G401.6 (cell line): ENCODE measurements around the gene LYRM7.
"Not testable (repeated sequence)": the region's sequence is repeated elsewhere in the genome, so short reads cannot be mapped to it uniquely, and the experiment has no call there.

Experiments used
- FAIRE-seq: peaks from 2 replicates; lab custom pipeline; 2012; peaks lifted over from hg19 to GRCh38; lab: Jason Lieb, UNC

Gene LYRM7

DNA sequence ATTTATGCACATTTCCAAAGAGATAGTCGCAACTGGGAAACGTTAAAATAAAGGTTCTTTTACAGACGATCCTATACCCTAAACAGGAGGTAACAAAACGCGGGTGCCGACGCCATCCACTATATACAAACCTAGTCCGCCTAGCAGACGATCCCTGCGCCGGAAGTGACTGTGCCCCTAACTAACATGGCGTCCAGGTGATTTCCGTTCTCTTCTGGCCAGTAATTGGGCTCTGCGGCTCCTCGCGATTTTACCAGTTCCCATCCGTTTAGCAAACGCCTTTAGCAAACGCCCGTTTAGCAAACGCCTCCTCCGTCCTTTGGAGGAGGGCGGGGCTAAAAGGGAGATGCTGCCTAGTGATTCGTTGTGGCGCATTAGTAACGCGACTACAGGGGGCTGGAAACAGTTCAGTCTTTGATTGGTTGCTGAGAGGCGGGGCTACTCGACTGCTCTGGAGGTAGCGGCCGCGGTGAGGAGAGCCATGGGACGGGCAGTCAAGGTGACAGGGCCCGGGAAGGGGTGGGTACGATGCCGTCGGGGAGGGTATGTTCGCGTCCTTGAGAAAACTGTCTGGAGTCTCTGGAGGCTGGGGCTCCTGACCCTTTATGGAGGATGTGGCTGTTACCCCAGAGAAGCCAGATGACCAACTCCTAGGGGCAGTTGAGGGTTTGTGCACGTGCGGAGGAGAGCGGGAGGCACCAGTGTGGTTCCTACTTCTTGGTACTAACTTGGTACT, at the start of gene LYRM7:
LYRM7 (plus strand) TSS at position 405 of the 736 bp plus-strand sequence; CDS start at position 482, 77 bp downstream.
- peak; percentile 99 for FAIRE-seq

DNA sequence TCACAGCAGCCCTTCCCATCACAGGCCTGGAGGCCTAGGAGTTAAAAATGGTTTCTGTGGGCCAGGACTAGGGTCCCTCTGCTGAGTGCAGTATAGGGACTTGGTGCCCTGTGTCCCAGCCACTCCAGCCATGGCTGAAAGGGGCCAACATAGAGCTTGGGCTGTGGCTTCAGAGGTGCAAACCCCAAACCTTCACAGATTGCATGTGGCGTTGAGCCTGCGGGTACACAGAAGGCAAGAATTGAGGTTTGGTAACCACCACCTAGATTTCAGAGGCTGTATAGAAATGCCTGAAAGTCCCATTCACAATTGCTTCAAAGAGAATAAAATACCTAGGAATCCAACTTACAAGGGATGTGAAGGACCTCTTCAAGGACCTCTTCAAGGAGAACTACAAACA, 43.5 kb upstream of the LYRM7 start:
- not testable (repeated sequence) for FAIRE-seq

DNA sequence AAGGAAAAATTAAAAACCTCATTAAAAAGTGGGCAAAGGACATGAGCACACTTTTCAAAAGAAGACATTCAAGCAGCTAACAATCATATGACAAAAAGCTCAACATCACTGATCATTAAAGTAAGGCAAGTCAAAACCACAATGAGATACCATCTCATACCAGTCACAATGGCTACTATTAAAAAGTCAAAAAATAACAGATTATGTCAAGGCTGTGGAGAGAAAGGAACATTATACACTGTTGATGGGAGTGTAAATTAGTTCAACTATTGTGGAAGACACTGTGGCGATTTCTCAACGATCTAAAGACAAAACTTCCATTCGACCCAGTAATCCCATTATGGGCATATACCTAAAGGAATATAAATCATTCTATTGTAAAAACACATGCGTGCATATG, 41.4 kb upstream of the LYRM7 start:
- no peak for FAIRE-seq

DNA sequence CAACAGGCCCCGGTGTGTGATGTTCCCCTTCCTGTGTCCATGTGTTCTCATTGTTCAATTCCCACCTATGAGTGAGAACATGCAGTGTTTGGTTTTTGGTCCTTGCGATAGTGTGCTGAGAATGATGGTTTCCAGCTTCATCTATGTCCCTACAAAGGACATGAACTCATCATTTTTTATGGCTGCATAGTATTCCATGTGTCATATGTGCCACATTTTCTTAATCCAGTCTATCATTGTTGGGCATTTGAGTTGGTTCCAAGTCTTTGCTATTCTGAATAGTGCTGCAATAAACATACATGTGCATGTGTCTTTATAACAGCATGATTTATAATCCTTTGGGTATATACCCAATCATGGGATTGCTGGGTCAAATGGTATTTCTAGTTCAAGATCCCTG, 37.7 kb upstream of the LYRM7 start:
- FAIRE-seq: not testable (repeated sequence)

DNA sequence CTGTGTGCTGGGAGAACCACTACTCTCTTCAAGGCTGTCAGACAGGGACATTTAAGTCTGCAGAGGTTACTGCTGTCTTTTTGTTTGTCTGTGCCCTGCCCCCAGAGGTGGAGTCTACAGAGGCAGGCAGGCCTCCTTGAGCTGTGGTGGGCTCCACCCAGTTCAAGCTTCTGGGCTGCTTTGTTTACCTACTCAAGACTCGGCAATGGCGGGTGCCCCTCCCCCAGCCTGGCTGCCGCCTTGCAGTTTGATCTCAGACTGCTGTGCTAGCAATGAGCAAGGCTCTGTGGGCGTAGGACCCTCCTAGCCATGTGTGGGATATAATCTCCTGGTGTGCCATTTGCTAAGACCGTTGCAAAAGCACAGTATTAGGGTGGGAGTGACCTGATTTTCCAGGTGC, 32.3 kb upstream of the LYRM7 start:
- not testable (repeated sequence) for FAIRE-seq

DNA sequence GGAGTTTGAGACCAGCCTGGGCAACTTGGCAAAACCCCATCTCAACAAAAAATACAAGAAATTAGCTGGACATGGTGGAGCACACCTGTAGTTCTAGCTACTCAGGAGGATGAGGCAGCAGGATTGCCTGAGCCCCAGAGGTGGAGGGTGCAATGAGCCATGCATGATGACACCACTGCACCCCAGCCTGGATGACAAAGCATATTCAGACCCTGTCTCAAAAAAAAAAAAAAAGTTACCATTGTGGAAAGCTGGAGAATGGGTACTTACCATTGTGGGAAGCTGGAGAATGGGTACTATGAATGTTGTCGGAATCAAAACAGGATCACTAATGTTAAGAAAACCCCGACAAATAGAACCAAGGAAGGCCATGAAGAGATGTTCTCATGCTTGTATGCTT, 31.4 kb upstream of the LYRM7 start:
- FAIRE-seq: no peak

DNA sequence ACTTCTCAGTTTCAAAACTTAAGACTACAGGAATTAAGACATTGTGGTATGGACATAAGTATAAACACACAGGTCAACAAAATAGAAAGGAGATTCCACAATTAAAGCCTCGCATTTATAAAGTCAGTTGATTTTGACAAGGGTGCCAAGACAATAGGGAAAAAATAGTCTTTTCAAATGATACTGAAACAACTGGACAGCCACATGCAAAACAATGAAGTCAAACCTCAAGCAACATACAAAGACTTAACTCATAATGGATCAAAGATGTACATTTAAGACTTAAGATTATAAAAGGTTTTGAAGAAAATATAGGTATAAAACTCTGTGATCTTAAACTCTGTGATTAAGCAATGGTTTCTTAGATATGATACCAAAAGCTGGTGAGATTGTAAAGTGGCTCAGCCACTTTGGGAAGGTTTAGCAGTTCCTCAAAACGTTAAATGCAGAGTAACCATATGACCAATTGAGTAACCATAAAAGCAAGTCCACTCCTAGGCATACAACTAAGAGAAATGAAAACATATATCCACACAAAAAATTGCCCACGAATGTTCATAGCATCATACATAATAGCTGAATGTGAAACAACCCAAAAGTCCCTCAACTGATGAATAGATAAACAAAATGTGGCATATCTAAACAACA, 27.6 kb upstream of the LYRM7 start:
- no peak for FAIRE-seq

DNA sequence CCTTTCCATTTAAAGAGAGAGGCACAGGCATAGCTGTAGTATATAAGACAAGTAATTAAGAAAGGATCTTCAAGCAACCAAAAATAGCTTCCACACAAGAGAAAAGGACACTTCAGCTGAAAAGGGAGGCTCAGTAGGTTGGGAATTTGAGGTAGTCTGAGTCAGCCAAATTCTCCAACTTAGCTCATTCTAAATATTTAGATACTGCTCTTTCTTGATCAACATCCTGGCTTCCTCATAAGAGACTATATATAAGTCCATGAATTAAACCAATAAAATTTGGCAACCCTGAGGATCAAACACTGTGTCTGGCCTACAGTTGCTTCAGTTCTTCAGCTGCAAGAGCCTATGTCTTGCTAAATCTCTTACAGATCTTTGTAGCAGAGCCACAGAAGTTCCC, 23.5 kb upstream of the LYRM7 start:
- FAIRE-seq: no peak

DNA sequence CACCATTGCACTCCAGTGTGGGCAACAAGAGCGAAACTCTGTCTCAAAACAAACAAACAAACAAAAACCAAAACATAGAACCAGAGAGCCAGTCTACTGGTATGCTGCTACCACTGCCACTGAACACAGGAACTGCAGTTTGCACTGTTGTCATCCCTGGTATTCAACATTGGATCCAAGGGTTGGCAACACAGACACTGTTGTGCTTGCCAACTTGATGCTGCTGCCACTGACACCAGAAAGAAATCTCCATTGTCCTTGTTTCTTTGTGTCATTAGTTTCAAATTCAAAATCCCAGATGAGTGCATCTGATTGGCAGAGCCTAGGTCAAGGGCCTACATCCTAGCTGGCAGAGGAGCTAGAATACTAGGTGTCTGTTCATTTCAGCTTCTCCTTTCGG, 21.9 kb upstream of the LYRM7 start:
- no peak for FAIRE-seq

DNA sequence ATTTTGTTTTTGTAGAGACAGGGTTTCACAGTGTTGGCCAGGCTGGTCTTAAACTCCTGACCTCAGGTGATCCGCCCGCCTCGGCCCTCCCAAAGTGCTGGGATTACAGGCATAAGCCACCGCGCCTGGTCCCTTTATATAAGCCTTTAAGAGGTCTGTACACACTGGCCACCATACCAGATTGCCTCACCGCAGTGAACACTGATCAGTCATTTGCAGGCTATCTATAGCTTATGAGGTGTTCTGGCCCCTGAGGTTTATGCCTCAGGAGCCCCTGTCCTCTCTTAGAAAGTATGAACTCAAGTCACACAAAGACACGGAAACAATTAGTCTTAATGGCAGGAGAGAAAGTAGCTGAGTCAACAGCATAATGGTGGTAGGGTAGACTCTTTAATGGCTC, 20.3 kb upstream of the LYRM7 start:
- FAIRE-seq: no peak

DNA sequence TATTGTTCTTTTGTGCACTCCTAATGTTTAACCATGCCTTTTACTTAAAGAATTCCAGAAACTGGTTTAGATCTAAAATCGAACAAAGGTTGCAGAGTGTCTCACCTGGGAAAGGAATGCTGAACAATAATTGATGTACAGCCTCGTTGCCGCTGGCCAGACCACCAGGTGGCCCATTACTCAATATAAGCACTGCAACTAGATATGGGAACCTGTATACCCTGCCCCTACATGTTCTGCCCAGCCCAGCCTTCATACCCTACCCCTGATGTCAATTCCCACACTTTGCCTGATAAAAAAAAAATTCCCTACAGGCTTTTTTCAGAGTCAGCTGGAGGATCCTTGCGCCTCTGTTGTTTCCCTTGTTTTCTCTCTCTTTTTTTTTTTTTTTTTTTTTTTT, 19.5 kb upstream of the LYRM7 start:
- no peak for FAIRE-seq

DNA sequence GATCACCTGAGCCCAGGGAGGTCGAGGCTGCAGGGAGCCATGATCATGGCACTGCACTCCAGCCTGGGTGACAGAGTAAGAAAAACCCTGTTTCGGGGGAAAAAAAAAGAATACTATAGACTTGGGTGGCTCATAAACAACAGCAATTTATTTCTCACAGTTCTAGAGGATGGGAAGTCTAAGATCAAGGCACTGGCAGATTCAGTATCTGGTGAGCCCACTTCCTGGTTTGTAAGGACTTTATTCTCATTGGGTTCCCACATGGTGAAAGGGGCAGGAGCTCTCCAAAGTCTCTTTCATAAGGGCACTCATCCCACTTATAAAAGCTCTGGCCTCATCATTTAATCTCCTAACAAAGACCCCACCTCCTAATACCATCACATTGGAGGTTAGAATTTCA, 14.4 kb upstream of the LYRM7 start:
- no peak for FAIRE-seq

DNA sequence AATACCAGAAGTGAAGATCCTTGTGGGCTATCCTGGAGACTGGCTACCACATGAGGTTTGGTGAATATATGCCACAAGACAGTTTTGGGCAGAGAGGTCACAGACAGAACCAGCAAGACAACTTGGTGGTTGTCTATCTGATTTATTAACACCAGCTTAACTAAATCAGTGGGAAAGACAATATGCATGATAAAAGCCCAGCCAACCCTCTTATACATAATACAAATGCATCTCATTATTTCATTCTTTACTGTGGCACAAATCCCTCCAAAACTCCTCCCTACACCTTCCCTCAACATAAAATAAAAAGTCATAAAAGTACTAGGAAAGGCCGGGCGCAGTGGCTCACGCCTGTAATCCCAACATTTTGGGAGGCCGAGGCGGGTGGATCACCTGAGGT, 13.8 kb upstream of the LYRM7 start:
- no peak for FAIRE-seq

DNA sequence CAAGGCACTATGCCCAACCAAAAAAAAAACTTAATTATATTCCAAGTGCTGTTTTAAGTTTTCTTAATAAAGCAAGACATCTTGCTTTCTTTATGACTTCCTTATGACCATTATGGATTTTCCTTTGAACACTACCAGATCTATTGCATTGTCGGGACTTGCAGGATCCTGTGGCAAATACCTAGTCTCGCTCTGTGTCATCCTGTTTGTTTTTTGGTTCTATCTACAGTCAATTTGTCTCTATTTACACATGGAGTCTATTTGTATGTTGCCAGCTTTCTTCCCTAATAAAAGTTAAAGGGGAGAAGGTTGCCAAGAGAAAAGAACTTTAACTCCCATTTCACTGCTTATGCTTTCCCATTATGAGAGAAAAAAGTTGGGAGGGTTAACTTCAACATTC, 10.6 kb upstream of the LYRM7 start:
- FAIRE-seq: no peak

DNA sequence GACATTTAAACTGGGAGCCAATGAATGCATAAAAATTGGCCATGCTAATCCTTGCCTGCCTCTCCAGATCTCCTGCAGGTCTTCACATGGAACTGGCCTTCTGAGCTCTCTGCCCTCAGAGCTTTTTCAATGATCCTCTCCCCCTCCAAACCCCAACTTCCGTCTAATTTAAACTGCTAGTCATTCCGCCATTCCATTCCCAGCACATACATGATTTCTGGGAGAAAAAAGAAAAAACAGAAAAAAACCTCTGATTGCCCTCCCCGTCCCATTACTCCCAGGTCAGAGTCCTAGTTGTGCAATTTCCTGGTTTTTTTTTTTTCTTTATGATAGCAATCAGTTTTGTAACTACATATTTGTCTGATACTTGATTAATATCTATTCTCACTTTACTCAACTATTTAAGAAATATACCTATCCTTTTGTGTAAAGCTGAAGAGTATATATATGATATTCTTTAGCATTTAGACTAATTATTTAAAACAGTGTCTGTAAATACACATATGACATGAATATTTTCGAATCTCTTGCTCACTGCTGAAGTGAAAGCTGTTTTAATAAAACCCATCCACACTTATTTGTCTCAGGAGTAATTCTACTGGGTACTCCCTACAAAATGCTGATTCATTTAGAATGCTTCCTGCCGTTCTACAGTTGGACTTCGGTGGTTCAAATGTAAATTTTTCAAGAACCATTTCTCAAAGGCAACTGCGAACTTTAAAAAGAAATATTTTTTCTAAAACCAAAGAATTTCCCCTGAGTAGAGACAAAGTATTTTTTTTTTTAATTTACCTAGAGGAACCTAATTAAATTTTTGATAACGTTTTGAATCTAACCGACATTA, 7.2 kb upstream of the LYRM7 start:
- FAIRE-seq: peak; percentile 66

DNA sequence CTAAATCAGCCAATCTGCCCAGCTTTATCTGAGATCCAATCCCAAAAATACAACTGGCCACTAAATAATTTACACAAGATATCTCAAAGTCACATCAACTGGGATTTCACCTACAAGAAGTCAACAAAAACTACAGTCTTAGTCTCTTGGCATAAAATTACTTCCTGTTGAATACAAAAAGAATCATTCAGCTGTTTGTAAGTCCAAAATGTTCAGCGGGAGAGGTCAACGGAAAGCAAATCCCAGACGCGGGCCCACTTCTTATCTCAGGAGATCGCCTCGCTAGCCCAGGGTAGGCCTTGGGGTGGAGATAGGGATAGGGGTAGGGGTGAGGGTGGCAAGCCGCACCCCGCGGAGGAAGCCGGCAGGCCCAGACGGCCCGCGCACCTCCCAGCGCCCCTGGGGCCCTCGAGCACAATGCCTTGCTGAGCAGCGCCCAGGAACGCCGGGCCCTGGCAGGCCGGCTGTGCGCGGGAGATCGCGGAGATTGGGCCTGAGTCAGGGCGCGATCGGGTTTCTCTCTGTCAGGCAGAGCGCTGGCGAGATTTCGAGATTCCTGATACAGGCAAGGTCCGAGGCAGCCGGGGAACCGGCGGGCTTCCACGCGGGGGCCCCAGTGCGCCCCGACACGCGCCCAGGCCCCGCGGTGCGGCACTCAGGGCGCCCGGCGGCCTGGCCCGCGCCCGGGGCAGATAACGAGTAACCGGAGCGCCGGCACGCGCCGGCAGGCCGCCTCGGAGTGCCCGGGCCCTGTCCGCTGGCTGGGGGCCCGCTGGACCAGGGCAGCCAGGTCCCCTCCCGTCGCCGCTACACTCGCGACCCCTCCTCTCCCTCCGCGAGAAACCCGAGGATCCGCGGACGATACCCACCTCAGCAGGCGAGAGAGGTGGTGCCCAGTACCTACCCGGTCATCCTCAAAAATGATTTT, 6.3 kb upstream of the LYRM7 start:
- no peak for FAIRE-seq

DNA sequence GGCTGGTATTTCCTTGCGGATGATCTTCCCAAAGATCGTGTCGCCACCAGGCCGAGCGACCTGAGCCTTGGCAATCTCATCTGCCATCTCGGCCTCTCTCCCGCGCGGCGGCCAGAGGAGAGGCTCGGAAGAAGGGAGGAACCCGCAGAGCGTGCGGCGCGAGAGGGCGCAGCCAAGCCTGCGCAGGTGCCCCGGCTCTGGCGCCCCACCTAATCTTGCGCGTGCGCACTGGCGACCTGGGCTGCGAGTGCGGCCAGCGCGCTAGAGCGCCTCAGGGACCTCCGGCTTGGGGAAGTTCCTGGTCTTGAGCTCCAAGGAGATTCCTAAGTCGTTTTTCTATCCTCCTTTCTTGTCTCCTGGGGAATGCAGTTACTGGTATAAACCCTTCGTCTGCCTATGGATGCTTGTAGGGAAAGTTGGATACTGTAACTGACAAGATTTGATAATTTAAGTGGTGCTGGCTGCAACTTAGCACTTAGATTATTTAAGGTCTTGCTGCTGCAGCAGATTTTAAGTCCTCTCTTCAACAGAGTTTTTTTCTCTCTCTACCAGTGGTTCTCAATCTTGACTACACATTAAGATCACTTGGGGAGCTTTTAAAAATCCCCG, 5.5 kb upstream of the LYRM7 start, which contains the start of gene HINT1:
HINT1 (minus strand) TSS at position 138 of the 609 bp plus-strand sequence; CDS start at position 87, 51 bp downstream.
- no peak for FAIRE-seq

DNA sequence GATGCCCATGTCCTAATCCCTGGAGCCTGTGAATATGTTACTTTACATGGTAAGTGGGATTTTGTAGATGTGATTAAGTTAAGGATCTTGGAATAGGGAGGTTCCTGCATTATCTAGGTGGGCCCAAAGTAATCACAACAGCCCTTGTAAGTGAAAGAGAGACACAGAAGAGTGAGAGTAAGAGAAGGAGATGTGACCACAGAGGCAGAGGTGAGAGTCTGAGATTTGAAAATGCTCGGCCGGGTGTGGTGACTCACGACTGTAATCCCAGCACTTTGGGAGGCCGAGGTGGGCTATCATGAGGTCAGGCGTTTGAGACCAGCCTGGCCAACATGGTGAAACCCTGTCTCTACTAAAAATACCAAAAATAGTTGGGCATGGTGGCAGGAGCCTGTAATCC, 3.1 kb upstream of the LYRM7 start:
- no peak for FAIRE-seq

DNA sequence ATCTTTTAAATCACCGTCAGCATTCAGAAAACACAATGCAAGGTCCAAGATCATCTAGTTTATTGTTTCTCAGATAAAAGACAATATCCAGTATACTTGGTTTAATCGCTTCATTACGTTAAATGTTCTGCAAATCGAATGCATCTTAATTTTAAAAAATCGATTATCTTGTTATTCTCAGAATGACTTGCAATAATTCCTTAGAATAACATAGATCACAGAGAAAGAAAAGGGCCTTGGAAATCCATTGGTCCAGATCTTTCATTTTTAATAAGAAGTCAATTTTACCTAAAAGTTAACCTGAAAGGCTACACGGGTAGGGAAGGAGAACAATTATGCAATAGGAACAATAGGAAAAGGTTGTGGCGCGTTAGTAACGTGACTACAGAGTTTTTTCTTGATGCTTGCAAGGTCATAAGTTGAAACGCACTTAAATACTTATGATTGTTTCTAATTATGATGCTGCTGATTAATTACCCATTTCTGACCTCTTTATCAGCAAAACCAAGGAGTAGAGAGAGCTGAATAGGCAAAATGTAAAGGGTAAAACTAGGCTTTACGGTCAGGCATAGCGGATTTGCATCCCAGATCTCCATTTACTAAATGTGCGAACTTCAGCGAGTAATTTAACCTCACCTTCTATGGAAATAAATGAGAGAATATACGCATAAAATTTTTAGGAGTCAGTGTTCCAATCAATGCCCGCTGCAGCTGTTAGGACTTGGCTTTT, 769 bp upstream of the LYRM7 start:
- no peak for FAIRE-seq

DNA sequence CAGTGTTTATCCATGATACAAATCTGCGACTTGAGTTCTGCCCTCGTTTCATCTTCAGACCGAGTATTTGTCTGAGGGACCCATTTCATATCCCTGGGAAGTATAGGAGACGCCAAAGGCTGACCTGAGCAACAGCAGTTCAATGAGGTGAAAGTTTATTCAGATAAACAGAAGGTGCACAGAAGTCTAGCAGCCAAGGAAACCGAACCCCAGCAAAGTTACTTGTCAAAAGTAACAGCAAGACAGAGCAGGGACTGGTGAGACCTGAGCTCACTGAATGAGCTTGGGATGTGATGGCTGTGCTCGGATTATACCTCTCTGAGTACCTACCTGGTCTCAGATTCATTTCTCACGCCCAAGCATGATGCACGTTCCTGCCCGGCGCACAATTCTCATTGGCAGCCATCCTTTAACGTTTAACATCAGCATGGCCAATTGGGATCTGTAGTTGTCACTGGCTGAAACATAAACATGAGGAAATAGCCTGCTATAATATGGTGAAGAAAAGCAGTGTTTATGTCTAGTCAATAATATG, 599 bp downstream of the LYRM7 start:
- FAIRE-seq: no peak

DNA sequence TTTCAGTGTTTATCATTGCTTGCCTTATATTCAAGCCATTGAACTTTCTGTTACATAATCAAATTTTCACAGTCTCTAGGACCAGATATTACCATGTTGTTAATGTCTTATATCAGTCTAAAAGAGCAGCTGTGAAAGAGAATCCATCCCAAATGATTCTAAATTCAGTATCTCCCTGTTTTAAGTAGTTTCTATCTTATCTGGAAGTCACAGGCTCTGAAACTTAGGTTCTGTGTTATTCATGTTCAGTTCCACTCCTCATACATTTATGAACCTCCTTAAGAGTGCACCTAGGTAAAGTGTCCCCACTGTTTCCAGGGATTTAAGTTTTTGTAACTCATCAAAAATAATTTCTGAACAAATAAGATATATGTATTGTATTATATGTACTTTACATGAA, 9.7 kb downstream of the LYRM7 start:
- FAIRE-seq: no peak
